ENCODE measurements around the gene SRC.

Gene SRC

GRCh38 chr20:37349517-37350491 lies 3.9 kb downstream of the SRC start:
- Histone ChIP-seq H3K27ac (ENCODE audit: insufficient read depth, low read length, poor library complexity, severe bottlenecking) (no peak overlapping the region), H3K36me3 (ENCODE audit: control insufficient read depth, insufficient read depth, low read length) (no peaks in the 10 kb centered on the region), H3K4me3 (ENCODE audit: insufficient read depth, low read depth, low read length, poor library complexity, severe bottlenecking) (no peak overlapping the region), H3K27me3 (replicated peaks; ENCODE audit: control insufficient read depth, insufficient read depth, low read length, poor library complexity, severe bottlenecking) (no peaks in the 10 kb centered on the region), H3K4me1 (ENCODE audit: control insufficient read depth, insufficient read depth, low read length, poor library complexity, severe bottlenecking) (peaks cover 3% of the 10 kb centered on the region), H3K9me3 (ENCODE audit: control insufficient read depth, low read length) (no peaks in the 10 kb centered on the region)
- DNase-seq: no peak

GRCh38 chr20:37350649-37351574 lies 5.0 kb downstream of the SRC start:
- no peak overlapping the region for H3K27ac ChIP-seq (ENCODE audit: insufficient read depth, low read length, poor library complexity, severe bottlenecking)
- H3K4me3 ChIP-seq (ENCODE audit: insufficient read depth, low read depth, low read length, poor library complexity, severe bottlenecking): no peak overlapping the region
- H3K36me3 ChIP-seq (ENCODE audit: control insufficient read depth, insufficient read depth, low read length): no peaks in the 10 kb centered on the region
- no peaks in the 10 kb centered on the region for H3K4me1 ChIP-seq (ENCODE audit: control insufficient read depth, insufficient read depth, low read length, poor library complexity, severe bottlenecking)
- H3K27me3 ChIP-seq (replicated peaks; ENCODE audit: control insufficient read depth, insufficient read depth, low read length, poor library complexity, severe bottlenecking): no peaks in the 10 kb centered on the region
- DNase-seq: no peak
- no peaks in the 10 kb centered on the region for H3K9me3 ChIP-seq (ENCODE audit: control insufficient read depth, low read length)

GRCh38 chr20:37351689-37352607 lies 6.0 kb downstream of the SRC start:
- H3K4me1 ChIP-seq (ENCODE audit: control insufficient read depth, insufficient read depth, low read length, poor library complexity, severe bottlenecking): no peaks in the 10 kb centered on the region
- H3K36me3 ChIP-seq (ENCODE audit: control insufficient read depth, insufficient read depth, low read length): no peaks in the 10 kb centered on the region
- DNase-seq: no peak
- H3K27ac ChIP-seq (ENCODE audit: insufficient read depth, low read length, poor library complexity, severe bottlenecking): no peak overlapping the region
- H3K4me3 ChIP-seq (ENCODE audit: insufficient read depth, low read depth, low read length, poor library complexity, severe bottlenecking): no peak overlapping the region
- H3K27me3 ChIP-seq (replicated peaks; ENCODE audit: control insufficient read depth, insufficient read depth, low read length, poor library complexity, severe bottlenecking): no peaks in the 10 kb centered on the region
- H3K9me3 ChIP-seq (ENCODE audit: control insufficient read depth, low read length): no peaks in the 10 kb centered on the region

- H3K27me3 ChIP-seq (replicated peaks; ENCODE audit: control insufficient read depth, insufficient read depth, low read length, poor library complexity, severe bottlenecking): no peaks in the 10 kb centered on the region
- no peaks in the 10 kb centered on the region for H3K9me3 ChIP-seq (ENCODE audit: control insufficient read depth, low read length)
- no peak overlapping the region for H3K27ac ChIP-seq (ENCODE audit: insufficient read depth, low read length, poor library complexity, severe bottlenecking)
- no peak for DNase-seq
- H3K4me3 ChIP-seq (ENCODE audit: insufficient read depth, low read depth, low read length, poor library complexity, severe bottlenecking): no peak overlapping the region
- no peaks in the 10 kb centered on the region for H3K36me3 ChIP-seq (ENCODE audit: control insufficient read depth, insufficient read depth, low read length)
- H3K4me1 ChIP-seq (ENCODE audit: control insufficient read depth, insufficient read depth, low read length, poor library complexity, severe bottlenecking): no peaks in the 10 kb centered on the region
These were observed 6.7 kb downstream of the SRC start for GRCh38 chr20:37352608-37352980.

GRCh38 chr20:37353285-37353849 lies 7.4 kb downstream of the SRC start:
- no peak for DNase-seq
- no peaks in the 10 kb centered on the region for H3K4me1 ChIP-seq (ENCODE audit: control insufficient read depth, insufficient read depth, low read length, poor library complexity, severe bottlenecking)

GRCh38 chr20:37354210-37355195 lies 8.6 kb downstream of the SRC start:
- Histone ChIP-seq H3K27ac (ENCODE audit: insufficient read depth, low read length, poor library complexity, severe bottlenecking) (no peak overlapping the region), H3K4me3 (ENCODE audit: insufficient read depth, low read depth, low read length, poor library complexity, severe bottlenecking) (no peak overlapping the region), H3K4me1 (ENCODE audit: control insufficient read depth, insufficient read depth, low read length, poor library complexity, severe bottlenecking) (no peaks in the 10 kb centered on the region), H3K36me3 (ENCODE audit: control insufficient read depth, insufficient read depth, low read length) (no peaks in the 10 kb centered on the region), H3K27me3 (replicated peaks; ENCODE audit: control insufficient read depth, insufficient read depth, low read length, poor library complexity, severe bottlenecking) (no peaks in the 10 kb centered on the region), H3K9me3 (ENCODE audit: control insufficient read depth, low read length) (no peaks in the 10 kb centered on the region)
- DNase-seq: no peak

More at GRCh38 chr20:37353285-37353849, 7.4 kb downstream of the SRC start:
- no peaks in the 10 kb centered on the region for H3K27me3 ChIP-seq (replicated peaks; ENCODE audit: control insufficient read depth, insufficient read depth, low read length, poor library complexity, severe bottlenecking)
- no peaks in the 10 kb centered on the region for H3K9me3 ChIP-seq (ENCODE audit: control insufficient read depth, low read length)
- no peaks in the 10 kb centered on the region for H3K36me3 ChIP-seq (ENCODE audit: control insufficient read depth, insufficient read depth, low read length)
- no peak overlapping the region for H3K27ac ChIP-seq (ENCODE audit: insufficient read depth, low read length, poor library complexity, severe bottlenecking)
- no peak overlapping the region for H3K4me3 ChIP-seq (ENCODE audit: insufficient read depth, low read depth, low read length, poor library complexity, severe bottlenecking)

- no peaks in the 10 kb centered on the region for H3K36me3 ChIP-seq (ENCODE audit: control insufficient read depth, insufficient read depth, low read length)
- H3K4me1 ChIP-seq (ENCODE audit: control insufficient read depth, insufficient read depth, low read length, poor library complexity, severe bottlenecking): no peaks in the 10 kb centered on the region
- DNase-seq: no peak
- no peak overlapping the region for H3K4me3 ChIP-seq (ENCODE audit: insufficient read depth, low read depth, low read length, poor library complexity, severe bottlenecking)
- H3K9me3 ChIP-seq (ENCODE audit: control insufficient read depth, low read length): no peaks in the 10 kb centered on the region
- H3K27me3 ChIP-seq (replicated peaks; ENCODE audit: control insufficient read depth, insufficient read depth, low read length, poor library complexity, severe bottlenecking): no peaks in the 10 kb centered on the region
- H3K27ac ChIP-seq (ENCODE audit: insufficient read depth, low read length, poor library complexity, severe bottlenecking): no peak overlapping the region
These were observed 9.6 kb downstream of the SRC start for GRCh38 chr20:37355252-37356180.

GRCh38 chr20:37356387-37356786 lies 10.4 kb downstream of the SRC start:
- Histone ChIP-seq H3K4me1 (ENCODE audit: control insufficient read depth, insufficient read depth, low read length, poor library complexity, severe bottlenecking) (no peaks in the 10 kb centered on the region), H3K9me3 (ENCODE audit: control insufficient read depth, low read length) (no peaks in the 10 kb centered on the region), H3K4me3 (ENCODE audit: insufficient read depth, low read depth, low read length, poor library complexity, severe bottlenecking) (no peak overlapping the region), H3K36me3 (ENCODE audit: control insufficient read depth, insufficient read depth, low read length) (no peaks in the 10 kb centered on the region), H3K27ac (ENCODE audit: insufficient read depth, low read length, poor library complexity, severe bottlenecking) (no peak overlapping the region), H3K27me3 (replicated peaks; ENCODE audit: control insufficient read depth, insufficient read depth, low read length, poor library complexity, severe bottlenecking) (no peaks in the 10 kb centered on the region)
- DNase-seq: no peak
